A549 (cell line): ENCODE results near the gene GPAT3. TPM values are rescaled to one million over a fixed set of nuclear protein-coding genes. Genes with fewer than 3 reads are reported as not detected.
"Not testable (repeated sequence)": the region's sequence is repeated elsewhere in the genome, so short reads cannot be mapped to it uniquely, and the experiment has no call there.

Experiments
- ATAC-seq, 2 experiments: fragments of 200-7000 bp in 1 of 2; fragments of >200 bp in 1 of 2; cut with Nextera tagmentation in 1 of 2; cut with Tn5 transposase in 1 of 2; 3 replicates each; pipeline versions ENCODE4 v1.8.0 to v1.9.1; 2018 to 2020; ENCODE audit warnings: mild to moderate bottlenecking in 1 of 2, moderate library complexity in 1 of 2
- CTCF ChIA-PET: fragments of 300-600 bp; sonication (Branson Sonifier 250); formaldehyde crosslinking; extraction: SDS; loops from one replicate; lab custom pipeline; 2021; ENCODE audit warnings: antibody characterized with exemption, inconsistent platforms; lab: Yijun Ruan, JAX
- POLR2A ChIA-PET: fragments of 350-600 bp; formaldehyde crosslinking; extraction: SDS; loops from one replicate; lab custom pipeline; 2021; ENCODE audit warnings: antibody characterized with exemption, inconsistent platforms; lab: Yijun Ruan, JAX
- DNase-seq, 2 experiments: peaks; one replicate each; pipeline versions ENCODE4 v3.0.0 to v3.0.0-alpha.2; 2011 to 2016; ENCODE audit warnings: low read depth in 1 of 2, low spot score in 1 of 2
- FAIRE-seq: peaks from 2 replicates; lab custom pipeline; 2011; peaks lifted over from hg19 to GRCh38; lab: Jason Lieb, UNC
- H3K27ac ChIP-seq, 2 experiments: fragments of >200 bp; sonication (Bioruptor Twin); formaldehyde crosslinking; 3 replicates each; pipeline ENCODE4 v1.5.1; 2016 to 2017
- H3K4me1 ChIP-seq: fragments of >200 bp; sonication (Bioruptor Twin); formaldehyde crosslinking; 3 replicates; pipeline ENCODE4 v1.6.1; 2016
- H3K4me2 ChIP-seq: fragments of >200 bp; sonication (Bioruptor Twin); formaldehyde crosslinking; 3 replicates; pipeline ENCODE4 v1.6.1; 2016
- H3K4me3 ChIP-seq: fragments of >200 bp; sonication (Bioruptor Twin); formaldehyde crosslinking; 3 replicates; pipeline ENCODE4 v1.5.1; 2016
- H3K9me3 ChIP-seq: fragments of >200 bp; sonication (Bioruptor Twin); formaldehyde crosslinking; 3 replicates; pipeline ENCODE4 v1.6.1; 2016
- ATOH8 ChIP-seq: fragments of 250-450 bp; sonication (Bioruptor Pico); IDR thresholded peaks from 2 replicates; pipeline ENCODE4 v1.5.0; 2020; ENCODE audit warnings: low read depth, mild to moderate bottlenecking, moderate library complexity
- BHLHE40 ChIP-seq: IDR thresholded peaks from 2 replicates; pipeline ENCODE4 v1.6.1; 2012; ENCODE audit warnings: low read depth, low read length, inconsistent platforms
- CHD2 ChIP-seq: fragments of 150-350 bp; IDR thresholded peaks from 2 replicates; pipeline ENCODE4 v1.6.1; 2014; ENCODE audit warnings: low read length; ENCODE audit not compliant: partially characterized antibody
- CHD4 ChIP-seq: fragments of 200-600 bp; sonication (generic); IDR thresholded peaks from 2 replicates; pipeline ENCODE4 v1.6.1; 2016; ENCODE audit warnings: antibody characterized with exemption, mild to moderate bottlenecking, borderline replicate concordance
- ELK1 ChIP-seq: fragments of 150-350 bp; IDR thresholded peaks from 2 replicates; pipeline ENCODE4 v1.6.1; 2014; ENCODE audit warnings: low read depth, mild to moderate bottlenecking, low read length
- FOSL2 ChIP-seq, 2 experiments: fragments of 450-650 bp in 1 of 2; fragments of >200 bp in 1 of 2; sonication (Bioruptor Twin) in 1 of 2; formaldehyde crosslinking; IDR thresholded peaks; 2 replicates each; pipeline versions ENCODE4 v1.5.0 to v1.6.1; 2016 to 2020; ENCODE audit warnings: mild to moderate bottlenecking in 1 of 2, moderate library complexity in 1 of 2
- HEYL ChIP-seq: fragments of 250-450 bp; sonication (Bioruptor Pico); IDR thresholded peaks from 2 replicates; pipeline ENCODE4 v1.8.0; 2021; ENCODE audit warnings: mild to moderate bottlenecking, moderate library complexity
- HOXB13 ChIP-seq: fragments of 250-450 bp; sonication (Bioruptor Pico); IDR thresholded peaks from 2 replicates; pipeline ENCODE4 v1.5.0; 2020; ENCODE audit warnings: low read depth, mild to moderate bottlenecking, moderate library complexity
- MAFK ChIP-seq: fragments of 450-650 bp; IDR thresholded peaks from 2 replicates; pipeline ENCODE4 v1.6.1; 2014; ENCODE audit not compliant: partially characterized antibody
- MAX ChIP-seq: IDR thresholded peaks from 2 replicates; pipeline ENCODE4 v1.6.1; 2012
- MYC ChIP-seq: IDR thresholded peaks from 2 replicates; pipeline ENCODE4 v1.6.1; 2012; ENCODE audit warnings: mild to moderate bottlenecking, inconsistent platforms, low read length, improper control_type of control experiment, borderline replicate concordance
- NR3C1 ChIP-seq: fragments of >200 bp; sonication (Bioruptor Twin); formaldehyde crosslinking; IDR thresholded peaks from 3 replicates; pipeline ENCODE4 v1.6.1; 2017
- RCOR1 ChIP-seq: fragments of 150-350 bp; IDR thresholded peaks from 2 replicates; pipeline ENCODE4 v1.6.1; 2014; ENCODE audit warnings: antibody characterized with exemption, low read length, low read depth
- RNF2 ChIP-seq: fragments of 200-600 bp; sonication (generic); IDR thresholded peaks from 2 replicates; pipeline ENCODE4 v1.6.1; 2016; ENCODE audit warnings: low read depth, mild to moderate bottlenecking, antibody characterized with exemption, moderate library complexity, borderline replicate concordance
- SMC3 ChIP-seq: fragments of >200 bp; sonication (Bioruptor Twin); formaldehyde crosslinking; IDR thresholded peaks from 3 replicates; pipeline ENCODE4 v1.6.1; 2018; ENCODE audit warnings: inconsistent platforms
- ZFP36 ChIP-seq: fragments of 450-650 bp; IDR thresholded peaks from 2 replicates; pipeline ENCODE4 v1.6.1; 2014; ENCODE audit warnings: borderline replicate concordance; ENCODE audit not compliant: partially characterized antibody
- ZSCAN20 ChIP-seq: fragments of 250-450 bp; sonication (Bioruptor Pico); IDR thresholded peaks from 2 replicates; pipeline ENCODE4 v1.8.0; 2022; ENCODE audit warnings: mild to moderate bottlenecking, moderate library complexity
- WGBS: methylation state at CpG from one replicate; pipeline ENCODE4 v1.1.6; 2017; ENCODE audit errors: missing lambda C conversion rate; 5-methylcytosine and 5-hydroxymethylcytosine counted together
- polyA plus RNA-seq, 4 experiments: library from polyadenylated mRNA; depleted of rRNA in 3 of 4; stranded (reverse); fragments of >200 nt; fragmentation: RNase III in 1 of 4; extraction: RNeasy Plus Mini Kit Qiagen cat#74134 plus additional on column Dnase treatment in 1 of 4; gene quantifications; 2 replicates in 3 of 4; 3 replicates in 1 of 4; pipeline ENCODE4 v1.2.3, GENCODE V29; 2011 to 2017
- TF ChIP-seq, protein P1 (sequence below): fragments of 450-650 bp; IDR thresholded peaks from 2 replicates; pipeline ENCODE4 v1.6.1; 2014; ENCODE audit warnings: antibody characterized with exemption
- TF ChIP-seq, protein P2 (sequence below): IDR thresholded peaks from 2 replicates; pipeline ENCODE4 v1.6.1; 2012; ENCODE audit warnings: low read depth, borderline replicate concordance
- TF ChIP-seq, protein P3 (sequence below): fragments of 200-600 bp; sonication (generic); IDR thresholded peaks from 2 replicates; pipeline ENCODE4 v1.6.1; 2016; ENCODE audit warnings: antibody characterized with exemption, mild to moderate bottlenecking, moderate library complexity

The GPAT3 gene
- polyA plus RNA-seq, 2 of the 4 experiments (the other 2 are of a cell fraction): 12.9 to 44.9 TPM

DNA sequence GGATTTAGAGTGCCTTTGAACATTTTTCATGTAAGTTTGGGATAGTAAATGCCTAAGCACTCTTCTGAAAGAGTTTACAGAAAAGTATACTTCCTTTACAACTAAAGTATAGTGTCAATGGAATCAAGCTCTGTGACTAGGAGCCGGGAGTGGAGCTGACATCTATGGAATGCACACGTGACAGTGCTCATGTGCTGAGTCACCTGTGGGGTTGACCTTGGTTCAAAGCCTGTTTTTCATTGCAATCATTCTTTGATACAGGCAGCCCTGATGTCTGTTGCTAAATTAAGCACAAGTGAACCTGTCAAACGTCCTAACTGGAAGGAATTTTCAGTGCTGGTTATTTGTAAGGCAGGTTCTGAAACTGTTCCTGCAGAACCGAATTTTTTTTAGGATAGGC lies 82.5 kb downstream of the GPAT3 start:
- no peak overlapping the region for H3K4me3 ChIP-seq
- peak overlapping the region; percentile 30 to 66; a peak in 3 of 6 replicates for H3K27ac ChIP-seq
- 2% methylated on average over 4 of the region's 4 CpGs for WGBS
- peak; percentile 74 to 79; a peak in 4 of 6 replicates for ATAC-seq
- peaks cover 37% of the 10 kb centered on the region for H3K9me3 ChIP-seq
- peaks cover 18% of the 10 kb centered on the region for H3K4me1 ChIP-seq
- ChIA-PET POLR2A (interaction anchor here (0.8 kb wide), 1 partner anchor 83 kb away, joined by 3 read pairs; the partner anchor contains the start of gene GPAT3), CTCF (no interaction called here)
- TF ChIP-seq MAFK (peak; percentile 35), NR3C1 (no peak), BHLHE40 (0 out of 2 replicates have a peak, but pooled peaks have one; percentile 26), FOSL2 (IDR thresholded peaks at IDR 0.05) (0 out of 2 replicates have a peak, but pooled peaks have one; percentile 26), FOSL2 (CRISPR knock-in tag; IDR thresholded peaks at IDR 0.05) (peak; percentile 66; the same call in 1 of the 2 replicates)
- TF ChIP-seq, protein P1, sequence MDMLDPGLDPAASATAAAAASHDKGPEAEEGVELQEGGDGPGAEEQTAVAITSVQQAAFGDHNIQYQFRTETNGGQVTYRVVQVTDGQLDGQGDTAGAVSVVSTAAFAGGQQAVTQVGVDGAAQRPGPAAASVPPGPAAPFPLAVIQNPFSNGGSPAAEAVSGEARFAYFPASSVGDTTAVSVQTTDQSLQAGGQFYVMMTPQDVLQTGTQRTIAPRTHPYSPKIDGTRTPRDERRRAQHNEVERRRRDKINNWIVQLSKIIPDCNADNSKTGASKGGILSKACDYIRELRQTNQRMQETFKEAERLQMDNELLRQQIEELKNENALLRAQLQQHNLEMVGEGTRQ: peak; percentile 82
- FAIRE-seq: no peak
- H3K4me2 ChIP-seq: peak overlapping the region; percentile 66
- peak; percentile 28 to 57 for DNase-seq

- FAIRE-seq: no peak
- Histone ChIP-seq H3K4me3 (no peak overlapping the region), H3K27ac (peak overlapping the region; percentile 30 to 66; a peak in 4 of 6 replicates), H3K4me1 (peaks cover 18% of the 10 kb centered on the region), H3K4me2 (peak overlapping the region; percentile 66), H3K9me3 (peaks cover 32% of the 10 kb centered on the region; the same call in 2 of the 3 replicates)
- CTCF ChIA-PET: no interaction called here
- WGBS: 70% methylated on average over 4 of the region's 4 CpGs
- no peak for DNase-seq
- POLR2A ChIA-PET: interaction anchor here (0.8 kb wide), 1 partner anchor 83 kb away, joined by 3 read pairs; the partner anchor contains the start of gene GPAT3
- peak in 1 of 2 experiments; percentile 34; a peak in 1 of 6 replicates for ATAC-seq
- TF ChIP-seq ATOH8 (CRISPR knock-in tag) (no peak), MYC (no peak), MAX (no peak), ZSCAN20 (CRISPR knock-in tag) (no peak), CHD4 (no peak), HEYL (CRISPR knock-in tag) (no peak), ZFP36 (no peak), HOXB13 (CRISPR knock-in tag) (no peak), MAFK (no peak), SMC3 (no peak), ELK1 (no peak), CHD2 (no peak), RNF2 (no peak), RCOR1 (no peak)
- TF ChIP-seq, protein P2, sequence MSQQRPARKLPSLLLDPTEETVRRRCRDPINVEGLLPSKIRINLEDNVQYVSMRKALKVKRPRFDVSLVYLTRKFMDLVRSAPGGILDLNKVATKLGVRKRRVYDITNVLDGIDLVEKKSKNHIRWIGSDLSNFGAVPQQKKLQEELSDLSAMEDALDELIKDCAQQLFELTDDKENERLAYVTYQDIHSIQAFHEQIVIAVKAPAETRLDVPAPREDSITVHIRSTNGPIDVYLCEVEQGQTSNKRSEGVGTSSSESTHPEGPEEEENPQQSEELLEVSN: no peak
- TF ChIP-seq, protein P3, sequence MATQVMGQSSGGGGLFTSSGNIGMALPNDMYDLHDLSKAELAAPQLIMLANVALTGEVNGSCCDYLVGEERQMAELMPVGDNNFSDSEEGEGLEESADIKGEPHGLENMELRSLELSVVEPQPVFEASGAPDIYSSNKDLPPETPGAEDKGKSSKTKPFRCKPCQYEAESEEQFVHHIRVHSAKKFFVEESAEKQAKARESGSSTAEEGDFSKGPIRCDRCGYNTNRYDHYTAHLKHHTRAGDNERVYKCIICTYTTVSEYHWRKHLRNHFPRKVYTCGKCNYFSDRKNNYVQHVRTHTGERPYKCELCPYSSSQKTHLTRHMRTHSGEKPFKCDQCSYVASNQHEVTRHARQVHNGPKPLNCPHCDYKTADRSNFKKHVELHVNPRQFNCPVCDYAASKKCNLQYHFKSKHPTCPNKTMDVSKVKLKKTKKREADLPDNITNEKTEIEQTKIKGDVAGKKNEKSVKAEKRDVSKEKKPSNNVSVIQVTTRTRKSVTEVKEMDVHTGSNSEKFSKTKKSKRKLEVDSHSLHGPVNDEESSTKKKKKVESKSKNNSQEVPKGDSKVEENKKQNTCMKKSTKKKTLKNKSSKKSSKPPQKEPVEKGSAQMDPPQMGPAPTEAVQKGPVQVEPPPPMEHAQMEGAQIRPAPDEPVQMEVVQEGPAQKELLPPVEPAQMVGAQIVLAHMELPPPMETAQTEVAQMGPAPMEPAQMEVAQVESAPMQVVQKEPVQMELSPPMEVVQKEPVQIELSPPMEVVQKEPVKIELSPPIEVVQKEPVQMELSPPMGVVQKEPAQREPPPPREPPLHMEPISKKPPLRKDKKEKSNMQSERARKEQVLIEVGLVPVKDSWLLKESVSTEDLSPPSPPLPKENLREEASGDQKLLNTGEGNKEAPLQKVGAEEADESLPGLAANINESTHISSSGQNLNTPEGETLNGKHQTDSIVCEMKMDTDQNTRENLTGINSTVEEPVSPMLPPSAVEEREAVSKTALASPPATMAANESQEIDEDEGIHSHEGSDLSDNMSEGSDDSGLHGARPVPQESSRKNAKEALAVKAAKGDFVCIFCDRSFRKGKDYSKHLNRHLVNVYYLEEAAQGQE: no peak
- TF ChIP-seq, all 56 proteins: peak for 0
Measured at GRCh38 chr4:83618991-83619645, 83.2 kb downstream of the GPAT3 start.

DNA sequence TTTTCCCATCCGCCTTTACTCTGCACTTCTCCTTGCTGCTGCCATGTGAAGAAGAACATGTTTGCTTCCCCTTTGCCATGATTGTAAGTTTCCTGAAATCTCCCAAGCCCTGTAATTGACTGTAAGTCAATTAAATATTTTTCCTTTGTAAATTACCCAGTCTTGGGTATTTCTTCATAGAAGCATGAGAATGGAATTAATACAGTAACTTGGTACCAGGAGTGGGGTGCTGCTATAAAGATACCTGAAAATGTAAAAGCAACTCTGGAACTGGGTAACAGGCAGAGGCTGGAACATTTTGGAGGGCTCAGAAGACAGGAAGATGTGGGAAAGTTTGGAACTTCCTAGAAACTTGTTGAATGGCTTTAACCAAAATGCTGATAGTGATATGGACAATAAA lies 86.2 kb downstream of the GPAT3 start:
- POLR2A ChIA-PET, DNase-seq, H3K4me2 ChIP-seq, FAIRE-seq, CTCF ChIA-PET, H3K4me3 ChIP-seq, ATAC-seq, H3K27ac ChIP-seq: not testable (repeated sequence)
- Histone ChIP-seq H3K9me3 (peaks cover 26% of the 10 kb centered on the region; the same call in 2 of the 3 replicates), H3K4me1 (peaks cover 18% of the 10 kb centered on the region)
- 94% methylated on average over 1 of the region's 1 CpG for WGBS
